ENCODE measurements around the gene LAMA2.
"Not testable (repeated sequence)": the region's sequence is repeated elsewhere in the genome, so short reads cannot be mapped to it uniquely, and the experiment has no call there.

The LAMA2 gene

GRCh38 chr6:129069006-129069405, 186.1 kb downstream of the LAMA2 start:
- in situ Hi-C loops (cut with MboI; ENCODE audit: low sequenced_read_pairs): no loop called here

- in situ Hi-C loops (cut with MboI; ENCODE audit: low sequenced_read_pairs): no loop called here
Observed at GRCh38 chr6:129073051-129073450, 190.1 kb downstream of the LAMA2 start.

- in situ Hi-C loops (cut with MboI; ENCODE audit: low sequenced_read_pairs): no loop called here
Observed at GRCh38 chr6:129073691-129074395, 190.9 kb downstream of the LAMA2 start.

GRCh38 chr6:129084406-129084805, 201.5 kb downstream of the LAMA2 start:
- in situ Hi-C loops (cut with MboI; ENCODE audit: low sequenced_read_pairs): no loop called here

- in situ Hi-C loops (cut with MboI; ENCODE audit: low sequenced_read_pairs): not testable (repeated sequence)
Observed at GRCh38 chr6:129088481-129088880, 205.5 kb downstream of the LAMA2 start.

GRCh38 chr6:129089357-129089756, 206.4 kb downstream of the LAMA2 start:
- in situ Hi-C loops (cut with MboI; ENCODE audit: low sequenced_read_pairs): no loop called here

- in situ Hi-C loops (cut with MboI; ENCODE audit: low sequenced_read_pairs): no loop called here
Observed at GRCh38 chr6:129094147-129094546, 211.2 kb downstream of the LAMA2 start.

- in situ Hi-C loops (cut with MboI; ENCODE audit: low sequenced_read_pairs): no loop called here
Observed at GRCh38 chr6:129096651-129097290, 213.8 kb downstream of the LAMA2 start.

- in situ Hi-C loops (cut with MboI; ENCODE audit: low sequenced_read_pairs): no loop called here
Observed at GRCh38 chr6:129098061-129098553, 215.2 kb downstream of the LAMA2 start.

- in situ Hi-C loops (cut with MboI; ENCODE audit: low sequenced_read_pairs): no loop called here
Observed at GRCh38 chr6:129099696-129100095, 216.8 kb downstream of the LAMA2 start.

- in situ Hi-C loops (cut with MboI; ENCODE audit: low sequenced_read_pairs): no loop called here
Observed at GRCh38 chr6:129100164-129100563, 217.2 kb downstream of the LAMA2 start.

GRCh38 chr6:129102741-129103140, 219.8 kb downstream of the LAMA2 start:
- in situ Hi-C loops (cut with MboI; ENCODE audit: low sequenced_read_pairs): no loop called here

- in situ Hi-C loops (cut with MboI; ENCODE audit: low sequenced_read_pairs): no loop called here
Observed at GRCh38 chr6:129104131-129104530, 221.2 kb downstream of the LAMA2 start.

GRCh38 chr6:129104560-129104959, 221.6 kb downstream of the LAMA2 start:
- in situ Hi-C loops (cut with MboI; ENCODE audit: low sequenced_read_pairs): no loop called here

GRCh38 chr6:129105035-129105434, 222.1 kb downstream of the LAMA2 start:
- in situ Hi-C loops (cut with MboI; ENCODE audit: low sequenced_read_pairs): no loop called here

- in situ Hi-C loops (cut with MboI; ENCODE audit: low sequenced_read_pairs): no loop called here
Observed at GRCh38 chr6:129105793-129106192, 222.9 kb downstream of the LAMA2 start.

- in situ Hi-C loops (cut with MboI; ENCODE audit: low sequenced_read_pairs): no loop called here
Observed at GRCh38 chr6:129108337-129108736, 225.4 kb downstream of the LAMA2 start.

- in situ Hi-C loops (cut with MboI; ENCODE audit: low sequenced_read_pairs): no loop called here
Observed at GRCh38 chr6:129110690-129111343, 227.9 kb downstream of the LAMA2 start.

- in situ Hi-C loops (cut with MboI; ENCODE audit: low sequenced_read_pairs): no loop called here
Observed at GRCh38 chr6:129111346-129111745, 228.4 kb downstream of the LAMA2 start.

GRCh38 chr6:129111853-129112252, 228.9 kb downstream of the LAMA2 start:
- in situ Hi-C loops (cut with MboI; ENCODE audit: low sequenced_read_pairs): no loop called here

- in situ Hi-C loops (cut with MboI; ENCODE audit: low sequenced_read_pairs): no loop called here
Observed at GRCh38 chr6:129112591-129112990, 229.7 kb downstream of the LAMA2 start.

GRCh38 chr6:129113637-129114036, 230.7 kb downstream of the LAMA2 start:
- in situ Hi-C loops (cut with MboI; ENCODE audit: low sequenced_read_pairs): no loop called here

All from HL-60/S4 treated with phorbol 12-myristate 13-acetate at 8.2 ng/mL for 4 days and 3 days (cell line).